ENCODE measurements around the gene ABHD1. TPM values are rescaled to one million over a fixed set of nuclear protein-coding genes. Genes with fewer than 3 reads are reported as not detected.
"Not testable (repeated sequence)": the region's sequence is repeated elsewhere in the genome, so short reads cannot be mapped to it uniquely, and the experiment has no call there.

The ABHD1 gene
- total RNA-seq, result under 0.01 TPM in 1 of 2 replicates, not detected in the other

DNA sequence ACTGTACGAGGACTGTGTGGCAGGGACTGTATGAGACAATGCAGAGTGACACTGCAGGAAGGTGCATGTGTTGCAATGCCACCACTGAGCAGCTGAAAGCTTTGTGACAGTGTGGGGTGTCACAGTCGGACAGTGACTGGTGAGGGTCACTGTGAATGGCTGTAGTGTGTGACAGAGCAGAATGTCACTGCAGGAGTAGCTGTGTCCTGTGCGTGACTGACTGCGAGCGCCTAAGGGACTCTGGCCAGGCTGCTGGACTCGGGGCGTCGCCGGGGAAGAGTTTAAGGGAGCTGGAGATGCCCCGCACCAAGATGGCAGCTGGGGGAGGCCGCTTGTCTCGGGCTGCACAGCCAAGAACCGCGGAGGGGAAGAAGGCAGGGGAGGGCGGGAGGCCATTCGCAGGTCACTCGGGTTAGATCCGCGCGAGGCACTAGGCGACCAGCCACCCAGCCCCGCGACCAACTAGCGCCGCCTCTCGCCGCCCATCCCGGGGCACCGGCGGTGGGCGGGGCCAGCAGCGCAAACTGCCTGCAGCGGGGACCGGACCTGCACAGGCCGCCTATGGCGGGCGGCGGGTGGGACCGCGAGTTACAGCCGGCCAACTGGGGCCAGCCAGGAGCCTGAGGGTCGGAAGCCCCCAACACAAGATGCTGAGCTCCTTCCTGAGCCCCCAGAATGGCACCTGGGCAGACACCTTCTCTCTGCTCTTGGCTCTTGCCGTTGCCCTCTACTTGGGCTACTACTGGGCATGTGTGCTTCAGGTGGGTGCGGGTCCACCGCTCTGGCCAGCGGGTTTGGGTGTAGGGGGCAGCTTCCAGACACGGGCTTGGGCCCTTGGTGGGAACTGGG, at the start of gene ABHD1:
TSS of gene ABHD1 (plus strand) at position 514 of the 849 bp plus-strand sequence. CDS start at position 648, 134 bp downstream.
- no peak for DNase-seq (ENCODE audit: low read depth)

GRCh38 chr2:27074738-27075565, 48.7 kb upstream of the ABHD1 start:
- H3K4me3 ChIP-seq (ENCODE audit: low read depth, low read length), result no peak overlapping the region
- peak; percentile 73 for DNase-seq (ENCODE audit: low read depth)
- TF ChIP-seq CTCF (IDR thresholded peaks at IDR 0.05; ENCODE audit: insufficient read depth, low read depth, low read length), result no peak

More for the DNA sequence above, at the start of gene ABHD1:
- peak within 1 kb of the TSS; percentile 66 for H3K4me3 ChIP-seq (ENCODE audit: low read depth, low read length)
- no peak for TF ChIP-seq CTCF (IDR thresholded peaks at IDR 0.05; ENCODE audit: insufficient read depth, low read depth, low read length)

DNA sequence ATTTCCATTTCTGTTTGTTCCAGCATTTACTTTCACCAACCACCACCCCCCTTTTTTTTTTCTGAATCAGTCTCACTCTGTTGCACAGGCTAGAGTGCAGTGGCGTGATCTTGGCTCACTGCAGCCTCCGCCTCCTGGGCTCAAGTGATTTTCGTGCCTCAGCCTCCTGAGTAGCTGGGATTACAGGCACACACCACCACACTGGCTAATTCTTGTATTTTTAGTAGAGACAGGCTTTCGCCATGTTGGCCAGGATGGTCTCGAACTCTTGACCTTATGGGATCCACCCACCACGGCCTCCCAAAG, 48.1 kb upstream of the ABHD1 start:
- not testable (repeated sequence) for DNase-seq (ENCODE audit: low read depth); H3K4me3 ChIP-seq (ENCODE audit: low read depth, low read length)

DNA sequence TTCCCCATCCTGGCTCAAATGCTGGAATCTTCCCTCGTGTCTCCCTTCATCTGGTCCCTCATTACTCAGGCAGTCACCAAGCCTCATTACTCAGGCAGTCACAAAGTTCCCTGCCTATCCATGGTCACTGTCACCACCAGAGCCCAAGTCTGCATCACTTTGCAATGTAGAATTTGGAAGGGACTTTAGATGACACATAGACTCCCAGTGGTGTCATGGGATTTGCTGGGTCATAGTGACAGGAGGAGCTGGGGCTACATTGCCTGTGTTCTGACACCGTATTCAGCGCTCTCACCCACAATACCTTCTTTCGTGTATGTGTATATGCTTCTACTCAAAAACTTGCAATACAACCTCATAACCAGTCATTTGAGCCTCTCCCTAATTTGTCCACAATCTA, 47.3 kb upstream of the ABHD1 start:
- DNase-seq (ENCODE audit: low read depth), result no peak
- H3K4me3 ChIP-seq (ENCODE audit: low read depth, low read length), result no peak overlapping the region
- no peak for TF ChIP-seq CTCF (IDR thresholded peaks at IDR 0.05; ENCODE audit: insufficient read depth, low read depth, low read length)

DNA sequence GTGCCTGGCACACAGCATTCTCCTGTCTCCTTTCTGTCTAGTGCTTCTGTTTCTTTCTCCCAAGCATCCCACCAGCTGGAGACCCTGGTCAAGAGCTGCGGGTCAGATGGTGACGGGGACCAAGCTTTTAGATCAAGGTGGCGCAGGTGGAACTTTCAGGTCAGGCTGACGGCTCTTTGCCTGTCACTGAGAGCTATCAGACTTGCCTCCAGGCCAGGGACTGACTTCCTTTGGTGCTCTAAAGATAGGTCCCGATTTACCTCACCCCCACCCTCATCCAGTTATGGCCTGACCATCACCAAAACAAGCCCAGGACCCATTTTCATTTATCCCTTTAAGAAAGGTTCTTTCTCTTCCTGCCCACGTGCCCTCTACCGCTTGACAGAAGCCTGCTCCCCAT, 46.4 kb upstream of the ABHD1 start:
- DNase-seq (ENCODE audit: low read depth), result no peak
- H3K4me3 ChIP-seq (ENCODE audit: low read depth, low read length), result no peak overlapping the region
- no peak for TF ChIP-seq CTCF (IDR thresholded peaks at IDR 0.05; ENCODE audit: insufficient read depth, low read depth, low read length)

DNA sequence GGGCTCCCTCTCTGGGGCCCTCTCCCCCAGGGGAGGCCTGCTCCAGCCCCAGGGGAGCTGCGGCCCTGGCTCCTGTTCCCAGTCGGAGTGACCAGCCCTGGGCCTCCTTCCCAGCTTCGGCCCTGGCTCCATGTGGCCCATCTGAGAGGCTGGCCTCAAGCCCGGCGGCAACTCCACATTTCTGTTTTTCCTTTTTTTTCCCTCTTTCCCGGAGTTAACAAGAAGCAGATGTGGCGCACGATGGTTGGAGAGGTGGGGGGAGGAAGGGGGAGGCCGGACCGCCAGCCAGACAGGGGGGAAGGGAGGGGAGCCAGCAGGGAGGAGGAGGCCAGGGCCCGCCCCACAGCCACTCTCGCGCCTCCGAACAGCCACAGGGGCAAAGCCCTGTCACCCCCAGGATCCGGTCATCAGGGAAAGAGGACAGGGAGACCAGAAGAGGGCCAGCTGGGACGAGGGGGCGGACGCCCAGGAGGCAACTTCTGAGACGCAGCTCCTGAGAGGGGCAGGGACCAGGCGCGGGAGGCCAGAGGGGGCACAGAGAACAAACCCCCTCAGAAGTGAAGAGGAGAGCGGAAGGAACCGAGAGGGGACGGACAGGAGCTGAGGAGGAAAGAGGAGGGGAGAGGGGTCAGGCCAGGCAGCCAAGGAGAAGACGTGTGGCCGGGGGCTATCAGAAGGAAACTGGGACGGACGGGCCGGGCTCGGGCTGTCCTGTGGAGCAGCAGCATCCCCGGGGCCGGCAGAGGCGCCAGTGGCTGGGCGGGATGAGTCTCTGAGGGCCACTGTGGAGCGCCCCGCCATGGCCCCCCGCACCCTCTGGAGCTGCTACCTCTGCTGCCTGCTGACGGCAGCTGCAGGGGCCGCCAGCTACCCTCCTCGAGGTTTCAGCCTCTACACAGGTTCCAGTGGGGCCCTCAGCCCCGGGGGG, 45.1 kb upstream of the ABHD1 start, which contains the start of gene EMILIN1:
TSS of gene EMILIN1 (plus strand) at position 349 of the 928 bp plus-strand sequence. CDS start at position 800, 451 bp downstream.
- peak; percentile 98 for DNase-seq (ENCODE audit: low read depth)
- TF ChIP-seq CTCF (IDR thresholded peaks at IDR 0.05; ENCODE audit: insufficient read depth, low read depth, low read length), result peak; percentile 9
- peak within 1 kb of the TSS; percentile 94 for H3K4me3 ChIP-seq (ENCODE audit: low read depth, low read length)

Measured in fibroblast of villous mesenchyme (primary cell).